SU-DHL-6 (cell line): Measurements from ENCODE around the gene ZNF609.

ENCODE experiments used
- H2AFZ ChIP-seq: fragments of 200-600 bp; sonication (generic); 2 replicates; pipeline ENCODE4 v1.6.1; 2014; ENCODE audit warnings: low read depth, mild to moderate bottlenecking, moderate library complexity, mixed read lengths, antibody characterized with exemption, low read length; ENCODE audit not compliant: severe bottlenecking
- H3F3A ChIP-seq: fragments of 200-600 bp; shearing (Covaris generic); 2 replicates; pipeline ENCODE4 v1.6.0; 2016; ENCODE audit warnings: antibody characterized with exemption, mild to moderate bottlenecking; ENCODE audit not compliant: insufficient read depth
- H3K27ac ChIP-seq: fragments of 200-600 bp; sonication (generic); 2 replicates; pipeline ENCODE4 v1.5.1; 2016; ENCODE audit warnings: low read depth, mild to moderate bottlenecking, low read length, moderate library complexity, mixed read lengths
- H3K27me3 ChIP-seq: fragments of 200-600 bp; sonication (generic), shearing (Covaris generic); 2 replicates; pipeline ENCODE4 v1.6.0; 2014; ENCODE audit warnings: mild to moderate bottlenecking, low read length
- H3K36me3 ChIP-seq: fragments of 200-600 bp; sonication (generic); 2 replicates; pipeline ENCODE4 v1.6.1; 2014; ENCODE audit warnings: mild to moderate bottlenecking, low read length, mixed read lengths
- H3K4me2 ChIP-seq: fragments of 300-600, 200-600 bp; shearing (Covaris generic), sonication (generic); 2 replicates; pipeline ENCODE4 v1.6.0; 2014; ENCODE audit warnings: low read length, low read depth, mild to moderate bottlenecking; ENCODE audit not compliant: poor library complexity, severe bottlenecking
- H3K4me3 ChIP-seq: fragments of 200-600 bp; sonication (generic); 2 replicates; pipeline ENCODE4 v1.5.1; 2014; ENCODE audit warnings: antibody characterized with exemption, low read length, mild to moderate bottlenecking, mixed read lengths; ENCODE audit not compliant: insufficient read depth, poor library complexity, severe bottlenecking
- H3K79me2 ChIP-seq: fragments of 200-600 bp; sonication (generic); 2 replicates; pipeline ENCODE4 v1.6.1; 2014; ENCODE audit warnings: mild to moderate bottlenecking, low read length, moderate library complexity; ENCODE audit not compliant: insufficient read depth
- H3K9ac ChIP-seq: fragments of 200-600 bp; sonication (generic); 2 replicates; pipeline ENCODE4 v1.7.0; 2014; ENCODE audit warnings: mild to moderate bottlenecking, low read length
- H3K9me2 ChIP-seq: fragments of 200-600 bp; sonication (generic); replicated peaks from 2 replicates; pipeline ENCODE4 v1.6.1; 2014; ENCODE audit warnings: low read length; ENCODE audit not compliant: insufficient read depth
- H3K9me3 ChIP-seq: fragments of 200-600 bp; sonication (generic); 2 replicates; pipeline ENCODE4 v1.6.1; 2014; ENCODE audit warnings: low read length, mixed read lengths; ENCODE audit not compliant: insufficient read depth
- H4K20me1 ChIP-seq: fragments of 200-600 bp; sonication (generic); 2 replicates; pipeline ENCODE4 v1.6.1; 2014; ENCODE audit warnings: low read depth, mild to moderate bottlenecking, antibody characterized with exemption, low read length, moderate library complexity, mixed read lengths
- EZH2phosphoT487 ChIP-seq: fragments of 200-600 bp; sonication (generic), shearing (Covaris generic); conservative IDR thresholded peaks from 2 replicates; pipeline ENCODE4 v1.6.1; 2018; ENCODE audit warnings: mild to moderate bottlenecking, antibody characterized with exemption, low read length, moderate library complexity, mixed read lengths
- TF ChIP-seq, protein P1 (sequence below): fragments of 200-600 bp; sonication (generic); IDR thresholded peaks from one replicate; pipeline ENCODE4 v1.5.1; 2017; ENCODE audit warnings: antibody characterized with exemption, mild to moderate bottlenecking, low read length, moderate library complexity; ENCODE audit not compliant: insufficient read depth, poor library complexity, severe bottlenecking

The ZNF609 gene

DNA sequence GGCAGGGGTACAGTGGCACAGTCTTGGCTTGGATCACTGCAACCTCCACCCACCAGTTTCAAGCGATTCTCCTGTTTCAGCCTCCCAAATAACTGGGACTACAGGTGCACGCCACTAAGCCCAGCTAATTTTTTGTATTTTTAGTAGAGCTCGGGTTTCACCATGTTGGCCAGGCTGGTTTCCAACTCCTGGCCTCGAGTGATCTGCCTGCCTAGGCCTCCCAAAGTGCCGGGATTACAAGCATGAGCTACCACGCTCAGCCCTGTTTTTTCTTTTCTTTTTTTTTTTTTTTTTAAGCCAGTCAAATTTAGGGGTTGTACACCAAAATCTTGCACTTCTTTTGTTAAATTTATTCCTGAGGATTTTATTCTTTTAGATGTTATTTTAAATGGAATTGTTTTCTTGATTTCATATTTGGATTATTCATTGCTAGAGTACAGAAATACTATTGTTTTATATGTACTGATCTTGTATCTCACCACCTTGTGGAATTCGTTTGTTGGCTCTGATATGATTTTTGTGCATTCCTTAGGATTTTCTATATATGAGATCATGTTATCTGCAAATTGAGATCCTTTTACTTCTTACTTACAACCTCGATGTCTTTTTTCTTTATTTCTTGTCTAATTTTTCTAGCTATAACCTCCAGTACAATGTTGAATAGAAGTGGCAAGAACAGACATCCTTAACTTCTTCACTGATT lies 65.6 kb downstream of the ZNF609 start:
- Histone ChIP-seq H3K4me2 (no peak overlapping the region), H3K9ac (no peak overlapping the region), H3K27ac (no peak overlapping the region), H3K27me3 (no peaks in the 10 kb centered on the region), H3K9me2 (no peaks in the 10 kb centered on the region), H4K20me1 (no peaks in the 10 kb centered on the region), H3K36me3 (no peaks in the 10 kb centered on the region), H3F3A (no peaks in the 10 kb centered on the region), H3K9me3 (no peaks in the 10 kb centered on the region), H3K79me2 (peaks cover 65% of the 10 kb centered on the region), H3K4me3 (no peak overlapping the region), H2AFZ (no peak overlapping the region)
- no peak for TF ChIP-seq EZH2phosphoT487
- TF ChIP-seq, protein P1, sequence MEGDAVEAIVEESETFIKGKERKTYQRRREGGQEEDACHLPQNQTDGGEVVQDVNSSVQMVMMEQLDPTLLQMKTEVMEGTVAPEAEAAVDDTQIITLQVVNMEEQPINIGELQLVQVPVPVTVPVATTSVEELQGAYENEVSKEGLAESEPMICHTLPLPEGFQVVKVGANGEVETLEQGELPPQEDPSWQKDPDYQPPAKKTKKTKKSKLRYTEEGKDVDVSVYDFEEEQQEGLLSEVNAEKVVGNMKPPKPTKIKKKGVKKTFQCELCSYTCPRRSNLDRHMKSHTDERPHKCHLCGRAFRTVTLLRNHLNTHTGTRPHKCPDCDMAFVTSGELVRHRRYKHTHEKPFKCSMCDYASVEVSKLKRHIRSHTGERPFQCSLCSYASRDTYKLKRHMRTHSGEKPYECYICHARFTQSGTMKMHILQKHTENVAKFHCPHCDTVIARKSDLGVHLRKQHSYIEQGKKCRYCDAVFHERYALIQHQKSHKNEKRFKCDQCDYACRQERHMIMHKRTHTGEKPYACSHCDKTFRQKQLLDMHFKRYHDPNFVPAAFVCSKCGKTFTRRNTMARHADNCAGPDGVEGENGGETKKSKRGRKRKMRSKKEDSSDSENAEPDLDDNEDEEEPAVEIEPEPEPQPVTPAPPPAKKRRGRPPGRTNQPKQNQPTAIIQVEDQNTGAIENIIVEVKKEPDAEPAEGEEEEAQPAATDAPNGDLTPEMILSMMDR, result no peak

DNA sequence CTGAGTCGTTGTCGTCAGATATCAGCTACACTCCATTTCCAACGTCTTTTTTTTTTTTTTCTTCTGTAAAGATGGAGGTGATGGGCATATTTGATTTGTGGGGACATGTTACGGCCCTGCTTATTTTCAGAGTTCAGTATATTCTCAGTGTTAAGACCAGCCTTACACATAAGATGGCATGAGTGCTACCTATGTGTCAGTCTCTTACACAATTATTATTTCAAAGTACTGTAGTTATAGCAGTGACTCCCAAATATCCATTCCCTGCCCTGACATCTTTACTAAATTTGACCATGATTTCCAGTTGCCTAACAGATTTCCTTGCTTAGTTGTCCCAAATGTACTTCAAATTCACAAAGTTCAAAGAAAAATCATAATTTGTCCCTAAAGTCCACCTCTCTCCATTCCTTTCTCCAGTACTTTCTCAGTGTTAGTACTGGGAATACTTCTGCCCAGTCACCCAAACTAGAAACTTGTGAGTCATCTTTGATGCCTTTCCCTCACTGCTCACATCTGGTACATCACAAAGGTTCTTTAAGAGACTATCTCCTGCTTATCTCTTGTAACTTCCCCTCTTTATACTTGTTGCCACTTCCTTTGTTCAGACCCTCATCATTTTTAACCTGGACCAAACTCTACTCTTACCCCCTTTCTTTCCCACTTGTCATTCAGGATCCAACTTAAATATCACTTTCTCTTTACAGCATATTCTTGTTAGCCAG lies 67.0 kb downstream of the ZNF609 start:
- H3K9me3 ChIP-seq, result no peaks in the 10 kb centered on the region
- H3K4me2 ChIP-seq, result no peak overlapping the region
- no peaks in the 10 kb centered on the region for H3K36me3 ChIP-seq
- no peaks in the 10 kb centered on the region for H3K27me3 ChIP-seq
- H3F3A ChIP-seq, result no peaks in the 10 kb centered on the region
- H4K20me1 ChIP-seq, result no peaks in the 10 kb centered on the region
- H3K27ac ChIP-seq, result no peak overlapping the region
- no peak overlapping the region for H2AFZ ChIP-seq
- H3K79me2 ChIP-seq, result peaks cover 68% of the 10 kb centered on the region
- H3K9me2 ChIP-seq, result no peaks in the 10 kb centered on the region
- no peak overlapping the region for H3K4me3 ChIP-seq
- TF ChIP-seq EZH2phosphoT487, result no peak
- TF ChIP-seq, protein P1, result no peak
- no peak overlapping the region for H3K9ac ChIP-seq

DNA sequence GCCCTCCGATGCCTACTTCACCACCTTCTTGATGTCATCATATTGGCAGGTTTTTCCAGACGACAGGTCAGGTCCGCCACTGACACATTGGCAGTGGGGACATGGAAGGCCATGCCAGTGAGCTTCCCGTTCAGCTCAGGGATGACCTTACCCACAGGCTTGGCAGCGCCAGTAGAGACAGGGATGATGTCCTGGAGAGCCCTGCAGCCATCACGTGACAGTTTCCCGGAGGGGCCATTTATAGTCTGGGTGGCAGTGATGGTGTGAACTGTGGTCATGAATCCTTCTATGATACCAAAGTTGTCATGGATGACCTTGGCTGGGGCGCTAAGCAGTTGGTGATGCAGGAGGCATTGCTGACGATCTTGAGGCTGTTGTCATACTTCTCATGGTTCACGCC lies 68.5 kb downstream of the ZNF609 start:
- H3K9me3 ChIP-seq, result no peaks in the 10 kb centered on the region
- no peaks in the 10 kb centered on the region for H4K20me1 ChIP-seq
- no peak overlapping the region for H3K4me3 ChIP-seq
- TF ChIP-seq EZH2phosphoT487, result no peak
- TF ChIP-seq, protein P1, result no peak
- no peaks in the 10 kb centered on the region for H3K9me2 ChIP-seq
- no peak overlapping the region for H3K27ac ChIP-seq
- no peaks in the 10 kb centered on the region for H3K36me3 ChIP-seq
- no peak overlapping the region for H3K4me2 ChIP-seq
- no peaks in the 10 kb centered on the region for H3F3A ChIP-seq
- H2AFZ ChIP-seq, result no peak overlapping the region
- H3K79me2 ChIP-seq, result peaks cover 73% of the 10 kb centered on the region
- H3K27me3 ChIP-seq, result no peaks in the 10 kb centered on the region
- no peak overlapping the region for H3K9ac ChIP-seq
